Testis (tissue), 3 donors: ENCODE data around the gene STARD3NL. TPM values are rescaled to one million over a fixed set of nuclear protein-coding genes. Genes with fewer than 3 reads are reported as not detected.

Experiments
- DNase-seq: peaks from one replicate; pipeline ENCODE4 v3.0.0-alpha.2; 2019
- H3K27ac ChIP-seq, 2 donors: fragments of 200-600 bp; sonication (generic); one replicate each; pipeline ENCODE4 v1.5.1; 2019
- H3K27me3 ChIP-seq: fragments of 200-600 bp; sonication (generic); one replicate; pipeline ENCODE4 v1.5.1; 2019
- H3K36me3 ChIP-seq: fragments of 200-600 bp; sonication (generic); one replicate; pipeline ENCODE4 v1.5.1; 2017; ENCODE audit warnings: low read depth; ENCODE audit errors: missing control alignments
- H3K4me1 ChIP-seq: fragments of 200-600 bp; sonication (generic); one replicate; pipeline ENCODE4 v1.5.1; 2019
- H3K4me3 ChIP-seq, 2 donors: fragments of 200-600 bp; sonication (generic); one replicate each; pipeline ENCODE4 v1.5.1; 2017 to 2019
- H3K9me3 ChIP-seq: fragments of 200-600 bp; sonication (generic); one replicate; pipeline ENCODE4 v1.5.1; 2017
- POLR2A ChIP-seq: fragments of 450-650 bp; IDR thresholded peaks from one replicate; pipeline ENCODE4 v1.6.1; 2017; ENCODE audit warnings: antibody characterized with exemption, mild to moderate bottlenecking, moderate library complexity
- WGBS, 2 donors: methylation state at CpG; one replicate each; pipeline ENCODE4 v1.1.5; 2018; 5-methylcytosine and 5-hydroxymethylcytosine counted together
- intact Hi-C: fragments of 100-400 bp; cut with DNase I; formaldehyde crosslinking; loops from one replicate; pipeline ENCODE4 v1.15.1; 2023; ENCODE audit warnings: low total_unique reads
- polyA plus RNA-seq: library from polyadenylated mRNA; stranded (reverse); fragments of 350-450 nt; fragmentation: Illumina TruSeq; extraction: RNeasy Lipid Tissue Mini Kit (QIAGEN cat#74804); gene quantifications from one replicate; pipeline ENCODE4 v1.2.3, GENCODE V29; 2014; ENCODE audit warnings: low read depth, low replicate concordance; ENCODE audit not compliant: insufficient read depth
- total RNA-seq, 2 donors: library from RNA; depleted of rRNA; stranded (reverse); fragments of >200 nt; gene quantifications; one replicate each; pipeline ENCODE4 v1.2.3, GENCODE V29; 2016
- TF ChIP-seq, protein P1 (sequence below), 3 experiments: fragments of 450-650 bp in 2 of 3; fragments of 200-600 bp in 1 of 3; sonication (generic) in 1 of 3; IDR thresholded peaks; one replicate each; pipeline ENCODE4 v1.5.1; 2016 to 2019; ENCODE audit warnings: antibody characterized with exemption in 3 of 3, mild to moderate bottlenecking in 2 of 3, moderate library complexity in 1 of 3

Gene STARD3NL
- total and polyA plus RNA-seq, 3 donors from 2014 or later, result 52.2 to 66.1 (median 60.4) TPM

GRCh38 chr7:38223306-38223705 is 45.3 kb downstream of the STARD3NL start:
- 95 to 98% methylated on average over 2 of the region's 2 CpGs for WGBS, 2 donors
- intact Hi-C loops, result no loop called here
- no peaks in the 10 kb centered on the region for H3K4me1 ChIP-seq
- no peak for DNase-seq
- H3K36me3 ChIP-seq, result no peaks in the 10 kb centered on the region
- no peaks in the 10 kb centered on the region for H3K27me3 ChIP-seq
- no peaks in the 10 kb centered on the region for H3K9me3 ChIP-seq
- no peak overlapping the region for H3K27ac ChIP-seq
- H3K4me3 ChIP-seq, result no peak overlapping the region
- TF ChIP-seq, protein P1, sequence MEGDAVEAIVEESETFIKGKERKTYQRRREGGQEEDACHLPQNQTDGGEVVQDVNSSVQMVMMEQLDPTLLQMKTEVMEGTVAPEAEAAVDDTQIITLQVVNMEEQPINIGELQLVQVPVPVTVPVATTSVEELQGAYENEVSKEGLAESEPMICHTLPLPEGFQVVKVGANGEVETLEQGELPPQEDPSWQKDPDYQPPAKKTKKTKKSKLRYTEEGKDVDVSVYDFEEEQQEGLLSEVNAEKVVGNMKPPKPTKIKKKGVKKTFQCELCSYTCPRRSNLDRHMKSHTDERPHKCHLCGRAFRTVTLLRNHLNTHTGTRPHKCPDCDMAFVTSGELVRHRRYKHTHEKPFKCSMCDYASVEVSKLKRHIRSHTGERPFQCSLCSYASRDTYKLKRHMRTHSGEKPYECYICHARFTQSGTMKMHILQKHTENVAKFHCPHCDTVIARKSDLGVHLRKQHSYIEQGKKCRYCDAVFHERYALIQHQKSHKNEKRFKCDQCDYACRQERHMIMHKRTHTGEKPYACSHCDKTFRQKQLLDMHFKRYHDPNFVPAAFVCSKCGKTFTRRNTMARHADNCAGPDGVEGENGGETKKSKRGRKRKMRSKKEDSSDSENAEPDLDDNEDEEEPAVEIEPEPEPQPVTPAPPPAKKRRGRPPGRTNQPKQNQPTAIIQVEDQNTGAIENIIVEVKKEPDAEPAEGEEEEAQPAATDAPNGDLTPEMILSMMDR (IDR thresholded peaks at IDR 0.05), result no peak

GRCh38 chr7:38224392-38224791 is 46.3 kb downstream of the STARD3NL start:
- TF ChIP-seq, protein P1 (IDR thresholded peaks at IDR 0.05), result no peak
- no peak for TF ChIP-seq POLR2A
- H3K27me3 ChIP-seq, result no peaks in the 10 kb centered on the region
- H3K4me3 ChIP-seq, result no peak overlapping the region
- 86 to 89% methylated on average over 5 of the region's 5 CpGs for WGBS, 2 donors
- intact Hi-C loops, result no loop called here
- DNase-seq, result no peak
- H3K27ac ChIP-seq, result no peak overlapping the region
- H3K4me1 ChIP-seq, result no peaks in the 10 kb centered on the region
- H3K9me3 ChIP-seq, result no peaks in the 10 kb centered on the region
- no peaks in the 10 kb centered on the region for H3K36me3 ChIP-seq

- H3K4me3 ChIP-seq, result no peak overlapping the region
- intact Hi-C loops, result no loop called here
- TF ChIP-seq, protein P1 (IDR thresholded peaks at IDR 0.05), result no peak
- TF ChIP-seq POLR2A, result no peak
- no peaks in the 10 kb centered on the region for H3K4me1 ChIP-seq
- H3K27ac ChIP-seq, result no peak overlapping the region
- no peak for DNase-seq
- no peaks in the 10 kb centered on the region for H3K36me3 ChIP-seq
- no peaks in the 10 kb centered on the region for H3K9me3 ChIP-seq
- 78 to 88% methylated on average over 6 of the region's 6 CpGs for WGBS, 2 donors
- no peaks in the 10 kb centered on the region for H3K27me3 ChIP-seq
Observed at GRCh38 chr7:38229386-38229785, 51.3 kb downstream of the STARD3NL start.

DNA sequence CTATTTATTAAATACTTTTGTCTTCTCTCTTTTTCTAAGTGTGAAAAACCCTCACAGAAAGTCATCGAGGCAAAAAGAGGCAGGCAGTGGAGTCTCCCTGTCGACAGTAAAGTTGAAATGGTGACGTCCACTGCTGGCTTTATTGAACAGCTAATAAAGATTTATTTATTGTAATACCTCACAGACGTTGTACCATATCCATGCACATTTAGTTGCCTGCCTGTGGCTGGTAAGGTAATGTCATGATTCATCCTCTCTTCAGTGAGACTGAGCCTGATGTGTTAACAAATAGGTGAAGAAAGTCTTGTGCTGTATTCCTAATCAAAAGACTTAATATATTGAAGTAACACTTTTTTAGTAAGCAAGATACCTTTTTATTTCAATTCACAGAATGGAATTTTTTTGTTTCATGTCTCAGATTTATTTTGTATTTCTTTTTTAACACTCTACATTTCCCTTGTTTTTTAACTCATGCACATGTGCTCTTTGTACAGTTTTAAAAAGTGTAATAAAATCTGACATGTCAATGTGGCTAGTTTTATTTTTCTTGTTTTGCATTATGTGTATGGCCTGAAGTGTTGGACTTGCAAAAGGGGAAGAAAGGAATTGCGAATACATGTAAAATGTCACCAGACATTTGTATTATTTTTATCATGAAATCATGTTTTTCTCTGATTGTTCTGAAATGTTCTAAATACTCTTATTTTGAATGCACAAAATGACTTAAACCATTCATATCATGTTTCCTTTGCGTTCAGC is 52.0 kb downstream of the STARD3NL start:
- H3K36me3 ChIP-seq, result no peaks in the 10 kb centered on the region
- intact Hi-C loops, result no loop called here

More for the DNA sequence above, 52.0 kb downstream of the STARD3NL start:
- TF ChIP-seq, protein P1 (IDR thresholded peaks at IDR 0.05), result no peak
- Histone ChIP-seq H3K27me3 (no peaks in the 10 kb centered on the region), H3K27ac (no peak overlapping the region), H3K4me1 (no peaks in the 10 kb centered on the region), H3K9me3 (no peaks in the 10 kb centered on the region), H3K4me3 (no peak overlapping the region)
- no peak for DNase-seq
- 85 to 87% methylated on average over 6 of the region's 6 CpGs for WGBS, 2 donors
